Neural progenitor cell (in vitro differentiated cells): ENCODE measurements around the gene B3GLCT.

ENCODE experiments used
- EZH2 ChIP-seq: fragments of 200-600 bp; sonication (generic); IDR thresholded peaks from 2 replicates; pipeline ENCODE4 v1.6.1; 2017; ENCODE audit warnings: antibody characterized with exemption, mild to moderate bottlenecking, moderate library complexity
- TF ChIP-seq, protein P1 (sequence below): fragments of 200-600 bp; sonication (generic); IDR thresholded peaks from 2 replicates; pipeline ENCODE4 v1.5.1; 2017; ENCODE audit warnings: antibody characterized with exemption, mild to moderate bottlenecking

DNA sequence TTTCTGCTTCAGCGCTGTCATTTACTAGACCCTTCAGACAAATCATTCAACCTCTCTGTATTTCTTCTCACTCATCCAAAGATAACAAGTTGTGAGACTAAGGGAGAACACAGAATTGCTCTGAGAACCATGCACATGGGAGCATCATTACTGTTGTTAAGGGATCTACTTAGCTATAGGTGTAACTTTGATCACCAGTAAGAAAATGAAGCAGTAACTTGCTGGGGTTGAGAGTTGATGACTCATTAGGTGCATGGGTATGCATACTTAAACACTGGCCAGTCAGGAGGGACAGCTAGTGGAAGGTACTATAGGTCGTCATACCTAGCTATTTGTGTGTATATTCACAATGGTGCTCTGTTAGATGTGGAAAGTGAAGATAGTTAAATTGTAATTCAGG, 61.5 kb downstream of the B3GLCT start:
- TF ChIP-seq, protein P1, sequence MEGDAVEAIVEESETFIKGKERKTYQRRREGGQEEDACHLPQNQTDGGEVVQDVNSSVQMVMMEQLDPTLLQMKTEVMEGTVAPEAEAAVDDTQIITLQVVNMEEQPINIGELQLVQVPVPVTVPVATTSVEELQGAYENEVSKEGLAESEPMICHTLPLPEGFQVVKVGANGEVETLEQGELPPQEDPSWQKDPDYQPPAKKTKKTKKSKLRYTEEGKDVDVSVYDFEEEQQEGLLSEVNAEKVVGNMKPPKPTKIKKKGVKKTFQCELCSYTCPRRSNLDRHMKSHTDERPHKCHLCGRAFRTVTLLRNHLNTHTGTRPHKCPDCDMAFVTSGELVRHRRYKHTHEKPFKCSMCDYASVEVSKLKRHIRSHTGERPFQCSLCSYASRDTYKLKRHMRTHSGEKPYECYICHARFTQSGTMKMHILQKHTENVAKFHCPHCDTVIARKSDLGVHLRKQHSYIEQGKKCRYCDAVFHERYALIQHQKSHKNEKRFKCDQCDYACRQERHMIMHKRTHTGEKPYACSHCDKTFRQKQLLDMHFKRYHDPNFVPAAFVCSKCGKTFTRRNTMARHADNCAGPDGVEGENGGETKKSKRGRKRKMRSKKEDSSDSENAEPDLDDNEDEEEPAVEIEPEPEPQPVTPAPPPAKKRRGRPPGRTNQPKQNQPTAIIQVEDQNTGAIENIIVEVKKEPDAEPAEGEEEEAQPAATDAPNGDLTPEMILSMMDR: no peak
- TF ChIP-seq EZH2: no peak
